Measurements from ENCODE around the gene HLA-DMB.

Gene HLA-DMB

DNA sequence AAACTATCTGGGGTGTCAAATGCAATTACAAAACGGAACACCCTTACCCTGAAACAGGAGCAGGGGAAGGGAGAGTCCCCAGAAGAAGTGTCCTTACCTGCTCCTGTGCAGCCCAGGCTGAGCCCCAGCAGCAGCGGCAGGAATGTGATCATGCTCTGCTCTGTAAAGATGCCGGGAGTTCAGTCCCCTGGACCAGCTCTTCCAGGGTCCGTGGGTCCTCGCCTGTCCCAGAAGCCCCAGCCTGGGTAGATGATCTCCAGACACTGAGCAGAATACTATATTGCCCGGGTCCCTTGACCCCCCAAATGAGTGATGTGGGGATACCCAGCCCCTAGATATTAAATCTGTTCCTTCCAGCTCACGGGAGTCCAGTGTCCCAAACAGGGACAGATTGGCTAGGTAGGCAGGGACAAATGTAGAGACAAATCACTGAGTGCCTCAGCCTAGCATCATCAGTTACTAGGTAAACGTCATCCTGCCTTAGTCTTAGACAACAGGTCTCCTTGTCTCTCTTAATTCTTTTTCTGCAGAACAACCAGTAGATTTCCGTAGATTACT, at the start of gene HLA-DMB:
HLA-DMB (minus strand) TSS at position 373 of the 558 bp plus-strand sequence; CDS start at position 152, 221 bp downstream.
- peak; percentile 26 for DNase-seq (ENCODE audit: low read depth)

DNA sequence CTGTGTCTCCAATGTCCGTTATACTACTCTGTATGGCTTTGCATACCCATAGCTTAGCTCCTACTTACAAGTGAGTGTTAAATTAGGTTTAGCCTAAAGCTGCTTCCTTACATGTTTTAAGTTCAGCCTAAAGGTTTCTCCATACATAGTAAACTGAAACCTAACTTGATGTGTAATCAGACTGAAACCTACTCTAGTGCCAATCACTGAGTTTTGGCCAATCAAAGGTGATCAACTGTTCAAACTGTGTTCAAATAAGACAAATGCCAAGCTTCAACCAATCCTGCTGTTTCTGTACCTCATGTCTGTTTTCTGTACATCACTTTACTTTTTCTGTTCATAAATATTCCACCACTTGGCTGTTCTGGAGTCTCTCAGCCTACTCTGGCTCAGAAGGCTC, 48.5 kb upstream of the HLA-DMB start:
- DNase-seq (ENCODE audit: low read depth) = no peak

DNA sequence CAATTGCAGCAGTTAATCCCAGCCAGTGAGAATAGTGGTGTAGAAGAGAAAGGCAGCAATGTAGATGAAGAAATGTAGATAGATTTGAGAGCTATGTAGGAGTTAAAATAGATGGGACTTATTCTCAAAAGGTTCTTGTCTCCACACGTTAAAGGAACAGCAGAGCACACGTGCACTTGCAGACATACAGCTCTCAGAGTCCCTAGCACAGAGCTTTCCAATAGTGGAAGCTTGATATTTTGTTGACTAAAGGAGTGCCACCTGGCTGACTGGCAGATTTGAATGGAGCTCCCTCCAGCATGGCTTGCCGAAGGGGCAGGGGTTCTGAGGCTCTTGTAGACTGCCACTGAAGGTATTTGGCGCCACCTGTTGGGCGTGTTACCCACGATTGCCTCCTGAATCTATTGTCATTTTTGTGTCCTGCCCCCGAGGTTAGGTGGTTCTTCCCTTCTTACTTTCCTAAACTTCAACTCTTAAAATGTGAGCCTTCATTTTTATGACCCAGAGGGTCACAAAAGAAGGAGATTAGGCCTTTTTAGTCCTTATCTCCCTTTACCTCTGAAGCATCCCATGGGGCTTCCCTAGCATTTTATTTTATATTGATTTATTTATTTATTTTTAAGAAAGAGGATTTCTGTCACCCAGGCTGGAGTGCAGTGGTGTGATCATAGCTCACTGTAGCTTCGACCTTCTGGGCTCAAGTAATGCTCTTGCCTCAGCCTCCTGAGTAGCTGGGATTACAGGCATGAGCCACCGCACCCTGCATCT, 44.0 kb upstream of the HLA-DMB start:
- DNase-seq (ENCODE audit: low read depth) = peak; percentile 82

DNA sequence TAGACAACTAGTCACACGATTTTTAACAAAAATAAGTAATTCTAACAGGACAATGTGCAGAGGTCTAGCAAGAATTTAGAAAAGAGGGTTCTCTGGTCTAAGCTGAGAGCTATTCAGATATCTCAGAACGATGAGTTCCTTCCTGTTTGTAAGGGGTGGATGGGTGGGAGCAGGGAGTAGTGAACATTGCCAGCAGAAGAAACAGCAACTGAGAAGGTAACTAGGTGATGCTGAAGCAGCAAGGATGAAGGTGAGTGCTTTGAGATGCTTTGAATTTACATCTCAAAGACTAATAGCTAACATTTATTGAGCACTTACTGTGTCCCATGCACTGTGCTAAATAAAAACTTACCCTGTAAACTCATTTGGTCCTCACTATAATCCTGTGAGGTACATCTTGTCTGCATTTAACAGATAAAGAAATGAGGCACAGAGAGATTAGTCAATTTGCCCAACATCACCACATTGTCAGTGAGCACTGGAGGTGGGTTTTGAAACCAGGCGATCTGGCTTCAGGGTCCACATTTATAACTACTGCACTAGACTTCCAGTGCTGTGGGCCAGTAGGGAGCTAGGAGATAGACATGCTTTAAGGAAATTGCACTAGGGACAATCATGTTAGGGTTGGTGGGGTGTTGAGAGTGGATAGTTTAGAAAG, 43.3 kb upstream of the HLA-DMB start:
- no peak for DNase-seq (ENCODE audit: low read depth)

DNA sequence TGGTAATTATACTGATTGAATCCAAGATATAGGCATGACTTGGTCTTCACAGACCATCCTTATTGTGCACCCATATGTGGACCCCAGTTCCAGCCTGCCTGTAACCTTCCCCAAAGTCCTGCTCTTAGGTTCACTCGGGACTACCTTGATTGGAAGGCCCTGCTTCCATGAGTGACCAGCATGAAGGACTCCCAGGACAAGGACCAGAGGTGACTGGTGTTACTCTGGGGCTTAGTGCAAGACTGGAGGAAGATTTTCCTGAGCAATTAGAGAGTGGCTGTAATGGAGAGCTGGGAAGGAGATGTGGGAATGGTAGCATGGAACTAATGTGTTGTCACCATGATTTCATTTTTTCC, 42.6 kb upstream of the HLA-DMB start:
- no peak for DNase-seq (ENCODE audit: low read depth)

DNA sequence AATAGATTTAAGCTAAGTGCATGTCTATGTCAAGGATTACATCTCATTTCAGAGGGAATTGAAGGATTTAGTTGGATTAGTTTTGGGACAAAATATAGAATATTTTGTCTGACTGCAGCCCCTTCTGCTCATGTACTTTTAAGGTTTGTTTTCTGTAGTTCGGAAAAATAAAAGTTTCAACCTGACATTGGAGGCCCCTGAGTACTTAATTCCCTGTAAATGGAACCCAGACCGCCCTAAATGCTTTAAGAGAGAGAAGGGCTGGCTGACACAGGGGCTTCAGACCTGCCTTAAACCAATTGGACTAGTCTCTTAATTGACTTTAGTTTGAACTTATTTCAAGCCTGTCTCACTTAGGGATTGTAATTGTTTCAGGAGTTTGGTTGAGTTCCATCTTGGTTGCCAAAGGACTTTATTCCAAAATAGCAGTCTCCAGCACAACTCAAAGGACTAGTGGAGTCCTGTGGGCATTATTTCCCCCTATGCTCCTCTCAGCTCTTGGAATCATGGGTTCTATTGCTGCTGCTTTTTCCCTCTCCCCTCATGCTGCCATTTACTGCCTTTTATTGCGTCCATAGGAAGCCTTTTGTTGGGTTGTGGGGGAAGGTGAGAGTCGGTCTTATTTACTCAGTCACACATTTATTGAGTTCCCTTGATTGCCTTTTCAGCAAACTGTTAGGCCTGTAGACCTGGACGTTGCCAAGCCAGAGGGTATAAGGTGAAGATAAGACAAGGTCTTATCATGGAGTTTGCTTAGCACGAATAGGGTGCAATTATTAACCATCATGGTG, 42.1 kb upstream of the HLA-DMB start:
- no peak for DNase-seq (ENCODE audit: low read depth)

DNA sequence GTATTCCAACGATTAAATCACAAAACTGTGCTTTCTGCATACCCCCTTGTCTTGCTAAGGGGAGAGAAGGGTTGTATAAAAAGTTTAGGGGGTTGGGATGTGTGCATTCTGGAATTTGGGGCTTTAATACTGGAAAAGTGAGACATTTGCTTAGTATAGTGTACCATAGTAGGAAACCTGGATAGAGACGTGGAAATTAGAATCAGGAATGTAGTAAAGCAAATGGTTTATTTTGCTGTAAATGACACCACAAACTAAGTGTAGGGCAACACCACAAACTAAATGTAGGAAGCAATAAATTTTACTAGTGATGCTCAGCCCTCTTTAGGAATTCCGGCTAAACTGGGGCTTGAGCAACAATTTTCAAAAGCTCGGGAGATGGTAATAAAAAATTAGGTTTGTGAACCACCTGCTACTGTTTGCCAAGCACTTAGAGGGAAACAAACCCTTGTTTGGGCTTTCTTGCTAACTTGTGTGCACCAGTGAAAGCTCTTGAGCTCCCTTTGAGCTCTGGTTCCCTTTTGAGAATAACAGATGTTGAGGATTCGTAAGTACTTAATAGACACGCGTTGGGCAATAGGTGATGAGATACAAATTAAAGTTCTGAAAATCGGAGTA, 41.4 kb upstream of the HLA-DMB start:
- DNase-seq (ENCODE audit: low read depth) = no peak

DNA sequence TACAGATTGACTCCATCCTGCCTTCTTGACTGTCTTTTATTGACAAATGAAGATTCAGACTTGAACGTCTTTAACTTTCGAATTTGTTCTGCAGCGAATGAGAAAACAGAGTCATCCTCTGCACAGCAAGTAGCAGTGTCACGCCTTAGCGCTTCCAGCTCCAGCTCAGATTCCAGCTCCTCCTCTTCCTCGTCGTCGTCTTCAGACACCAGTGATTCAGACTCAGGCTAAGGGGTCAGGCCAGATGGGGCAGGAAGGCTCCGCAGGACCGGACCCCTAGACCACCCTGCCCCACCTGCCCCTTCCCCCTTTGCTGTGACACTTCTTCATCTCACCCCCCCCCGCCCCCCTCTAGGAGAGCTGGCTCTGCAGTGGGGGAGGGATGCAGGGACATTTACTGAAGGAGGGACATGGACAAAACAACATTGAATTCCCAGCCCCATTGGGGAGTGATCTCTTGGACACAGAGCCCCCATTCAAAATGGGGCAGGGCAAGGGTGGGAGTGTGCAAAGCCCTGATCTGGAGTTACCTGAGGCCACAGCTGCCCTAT, 39.7 kb upstream of the HLA-DMB start:
- DNase-seq (ENCODE audit: low read depth) = no peak

DNA sequence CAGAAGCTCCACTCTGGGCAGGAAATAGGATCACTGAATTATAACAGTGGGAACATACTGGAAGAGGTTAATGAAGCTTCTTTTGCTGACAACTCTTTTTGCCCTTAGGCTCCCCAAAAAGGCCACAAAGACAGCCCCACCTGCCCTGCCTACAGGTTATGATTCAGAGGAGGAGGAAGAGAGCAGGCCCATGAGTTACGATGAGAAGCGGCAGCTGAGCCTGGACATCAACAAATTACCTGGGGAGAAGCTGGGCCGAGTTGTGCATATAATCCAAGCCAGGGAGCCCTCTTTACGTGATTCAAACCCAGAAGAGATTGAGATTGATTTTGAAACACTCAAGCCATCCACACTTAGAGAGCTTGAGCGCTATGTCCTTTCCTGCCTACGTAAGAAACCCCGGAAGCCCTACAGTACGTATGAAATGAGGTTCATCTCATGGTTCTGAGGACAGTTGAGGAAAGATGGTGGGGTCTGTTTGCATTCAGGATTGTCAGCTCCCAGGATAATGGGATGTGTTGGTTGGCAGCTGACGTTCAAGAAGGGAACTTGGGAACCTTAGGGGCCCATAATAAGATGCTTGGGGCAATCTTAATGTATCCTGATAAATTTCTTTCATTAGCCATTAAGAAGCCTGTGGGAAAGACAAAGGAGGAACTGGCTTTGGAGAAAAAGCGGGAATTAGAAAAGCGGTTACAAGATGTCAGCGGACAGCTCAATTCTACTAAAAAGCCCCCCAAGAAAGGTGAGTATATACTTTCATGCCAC, 39.1 kb upstream of the HLA-DMB start:
- DNase-seq (ENCODE audit: low read depth) = no peak

DNA sequence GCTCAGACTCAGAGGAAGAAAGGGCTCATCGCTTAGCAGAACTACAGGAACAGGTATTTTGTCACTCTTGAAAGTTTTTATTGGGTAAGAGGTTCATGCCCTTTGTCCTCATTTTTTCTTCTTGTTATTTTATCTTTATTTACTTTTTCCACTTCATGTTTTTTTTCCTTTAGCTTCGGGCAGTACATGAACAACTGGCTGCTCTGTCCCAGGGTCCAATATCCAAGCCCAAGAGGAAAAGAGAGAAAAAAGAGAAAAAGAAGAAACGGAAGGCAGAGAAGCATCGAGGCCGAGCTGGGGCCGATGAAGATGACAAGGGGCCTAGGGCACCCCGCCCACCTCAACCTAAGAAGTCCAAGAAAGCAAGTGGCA, 37.1 kb upstream of the HLA-DMB start:
- no peak for DNase-seq (ENCODE audit: low read depth)

DNA sequence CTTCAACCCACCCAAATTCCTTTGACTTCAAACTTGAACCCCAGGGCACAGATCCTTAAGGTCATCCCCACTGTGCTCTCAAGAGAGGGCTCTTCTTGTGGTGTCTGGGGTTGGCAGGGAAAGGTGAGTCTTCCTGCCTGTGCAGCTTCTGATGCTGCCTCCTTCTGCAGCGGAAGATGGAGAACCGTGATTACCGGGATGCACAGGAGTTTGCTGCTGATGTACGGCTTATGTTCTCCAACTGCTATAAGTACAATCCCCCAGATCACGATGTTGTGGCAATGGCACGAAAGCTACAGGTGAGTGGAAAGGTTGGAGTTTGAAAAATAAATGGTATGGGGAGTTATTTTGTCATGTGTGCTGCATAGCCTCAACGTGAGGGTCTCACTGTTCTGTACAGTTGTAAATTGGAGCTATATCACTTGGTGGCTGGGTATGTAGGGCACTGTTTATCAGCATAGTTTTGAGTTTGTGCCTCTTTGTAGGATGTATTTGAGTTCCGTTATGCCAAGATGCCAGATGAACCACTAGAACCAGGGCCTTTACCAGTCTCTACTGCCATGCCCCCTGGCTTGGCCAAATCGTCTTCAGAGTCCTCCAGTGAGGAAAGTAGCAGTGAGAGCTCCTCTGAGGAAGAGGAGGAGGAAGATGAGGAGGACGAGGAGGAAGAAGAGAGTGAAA, 36.6 kb upstream of the HLA-DMB start:
- no peak for DNase-seq (ENCODE audit: low read depth)

DNA sequence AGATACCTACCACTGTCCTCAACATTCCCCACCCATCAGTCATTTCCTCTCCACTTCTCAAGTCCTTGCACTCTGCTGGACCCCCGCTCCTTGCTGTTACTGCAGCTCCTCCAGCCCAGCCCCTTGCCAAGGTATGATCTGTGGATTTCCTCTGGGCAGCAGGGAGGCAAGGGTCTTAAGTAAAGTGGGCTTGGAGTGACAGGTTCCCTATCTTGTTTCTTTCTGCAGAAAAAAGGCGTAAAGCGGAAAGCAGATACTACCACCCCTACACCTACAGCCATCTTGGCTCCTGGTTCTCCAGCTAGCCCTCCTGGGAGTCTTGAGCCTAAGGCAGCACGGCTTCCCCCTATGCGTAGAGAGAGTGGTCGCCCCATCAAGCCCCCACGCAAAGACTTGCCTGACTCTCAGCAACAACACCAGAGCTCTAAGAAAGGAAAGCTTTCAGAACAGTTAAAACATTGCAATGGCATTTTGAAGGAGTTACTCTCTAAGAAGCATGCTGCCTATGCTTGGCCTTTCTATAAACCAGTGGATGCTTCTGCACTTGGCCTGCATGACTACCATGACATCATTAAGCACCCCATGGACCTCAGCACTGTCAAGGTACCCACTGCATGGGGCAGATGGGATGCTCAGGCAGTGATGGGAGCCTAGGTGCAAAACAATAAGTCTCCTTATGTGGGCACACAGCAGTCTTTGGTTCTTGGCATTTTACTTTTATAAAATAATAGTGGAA, 35.7 kb upstream of the HLA-DMB start:
- no peak for DNase-seq (ENCODE audit: low read depth)

DNA sequence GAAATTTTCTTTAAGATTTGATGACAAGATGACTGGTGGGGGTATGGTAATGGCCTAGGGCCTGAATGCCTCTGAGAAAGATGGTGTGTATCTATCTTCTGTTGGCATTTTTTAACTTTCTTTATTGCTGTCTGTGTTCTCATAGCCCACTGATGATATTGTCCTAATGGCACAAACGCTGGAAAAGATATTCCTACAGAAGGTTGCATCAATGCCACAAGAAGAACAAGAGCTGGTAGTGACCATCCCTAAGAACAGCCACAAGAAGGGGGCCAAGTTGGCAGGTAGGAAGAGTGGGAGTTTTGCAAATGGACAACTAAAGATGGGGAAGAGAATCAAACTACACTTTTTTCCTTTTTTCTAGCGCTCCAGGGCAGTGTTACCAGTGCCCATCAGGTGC, 35.1 kb upstream of the HLA-DMB start:
- no peak for DNase-seq (ENCODE audit: low read depth)

DNA sequence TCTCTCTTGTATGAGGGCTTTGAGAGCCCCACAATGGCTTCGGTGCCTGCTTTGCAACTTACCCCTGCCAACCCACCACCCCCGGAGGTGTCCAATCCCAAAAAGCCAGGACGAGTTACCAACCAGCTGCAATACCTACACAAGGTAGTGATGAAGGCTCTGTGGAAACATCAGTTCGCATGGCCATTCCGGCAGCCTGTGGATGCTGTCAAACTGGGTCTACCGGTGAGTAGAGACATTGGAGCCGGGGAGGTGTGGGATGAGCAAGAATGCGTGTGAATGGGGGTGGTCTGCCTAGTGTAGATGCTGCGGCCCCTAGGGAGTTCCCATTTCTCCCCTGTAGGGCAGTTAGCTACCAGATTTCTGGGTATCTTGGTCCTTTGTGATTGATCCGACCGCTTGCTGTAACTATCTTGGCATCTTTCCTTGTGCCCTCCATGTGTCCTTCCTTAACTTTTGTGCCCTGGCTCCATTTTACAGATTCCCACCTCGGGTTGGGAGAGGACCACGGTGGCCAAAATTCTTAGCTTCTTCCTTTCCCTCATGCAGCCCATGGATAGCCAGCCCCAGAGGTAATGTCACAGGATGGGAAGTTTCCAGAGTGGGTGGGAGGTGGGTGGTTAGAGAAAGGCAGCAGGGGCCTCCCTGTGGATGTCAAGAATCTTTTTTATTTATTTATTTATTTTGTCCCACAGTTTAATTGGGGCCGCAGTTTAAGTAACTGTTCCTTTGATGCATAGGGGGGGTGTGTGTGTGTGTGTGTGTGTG, 33.9 kb upstream of the HLA-DMB start:
- no peak for DNase-seq (ENCODE audit: low read depth)

DNA sequence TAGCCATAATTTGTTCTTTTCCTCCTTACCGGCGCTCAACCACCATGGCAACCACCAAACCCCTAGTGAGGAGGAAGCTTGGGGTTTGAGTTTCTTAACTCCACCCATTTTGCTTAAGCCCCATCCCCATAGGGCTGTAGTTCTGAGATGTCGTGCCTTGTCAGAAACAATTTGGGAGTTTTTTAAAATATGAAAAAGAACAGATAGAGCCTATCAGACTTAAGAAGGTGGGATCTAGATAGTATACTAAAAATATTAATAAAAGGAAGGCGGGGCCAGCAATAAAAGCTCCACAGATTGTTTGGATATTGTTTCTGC, 33.1 kb upstream of the HLA-DMB start:
- no peak for DNase-seq (ENCODE audit: low read depth)

DNA sequence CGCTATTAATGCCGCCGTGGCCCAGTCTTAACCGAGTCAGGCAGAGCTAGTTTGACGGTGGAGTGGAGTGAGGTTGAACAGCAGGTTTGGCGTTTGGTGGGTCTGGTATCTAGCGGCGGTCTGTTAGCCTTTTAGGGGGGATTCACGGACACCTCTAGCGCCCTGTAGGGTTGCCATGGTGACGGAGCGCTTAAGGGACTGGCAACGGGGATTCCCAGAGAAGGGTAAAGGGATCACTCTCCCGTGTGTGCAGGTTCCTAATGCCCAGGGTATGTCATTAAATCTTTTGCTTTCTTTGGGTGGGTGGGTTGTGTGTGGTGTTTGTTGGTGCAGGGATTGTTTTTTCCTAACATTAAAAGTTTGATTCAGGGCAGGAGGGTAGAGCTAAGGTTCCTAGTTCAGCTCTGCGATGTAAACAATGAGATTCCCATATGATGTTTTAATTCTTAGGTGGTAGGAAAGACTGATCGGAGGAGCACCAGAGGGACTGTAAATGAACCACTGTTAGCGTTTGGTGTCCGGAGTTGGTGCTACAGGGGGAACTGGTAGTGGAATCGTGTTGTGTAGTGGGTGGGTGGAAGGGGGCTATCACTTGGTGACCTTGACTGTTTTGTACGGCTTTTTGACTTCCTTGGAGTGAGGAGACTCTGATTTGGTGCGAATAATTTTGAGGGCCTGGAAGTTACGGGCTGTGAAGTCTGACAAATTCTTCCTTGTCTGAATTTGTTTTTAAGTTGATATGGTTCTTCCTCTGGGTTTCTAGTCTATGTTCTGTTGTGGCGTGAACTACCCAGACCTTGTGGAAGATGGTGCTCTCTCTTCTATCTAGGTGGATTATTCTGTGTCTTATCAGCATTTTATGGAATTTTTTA, 32.6 kb upstream of the HLA-DMB start:
- no peak for DNase-seq (ENCODE audit: low read depth)

DNA sequence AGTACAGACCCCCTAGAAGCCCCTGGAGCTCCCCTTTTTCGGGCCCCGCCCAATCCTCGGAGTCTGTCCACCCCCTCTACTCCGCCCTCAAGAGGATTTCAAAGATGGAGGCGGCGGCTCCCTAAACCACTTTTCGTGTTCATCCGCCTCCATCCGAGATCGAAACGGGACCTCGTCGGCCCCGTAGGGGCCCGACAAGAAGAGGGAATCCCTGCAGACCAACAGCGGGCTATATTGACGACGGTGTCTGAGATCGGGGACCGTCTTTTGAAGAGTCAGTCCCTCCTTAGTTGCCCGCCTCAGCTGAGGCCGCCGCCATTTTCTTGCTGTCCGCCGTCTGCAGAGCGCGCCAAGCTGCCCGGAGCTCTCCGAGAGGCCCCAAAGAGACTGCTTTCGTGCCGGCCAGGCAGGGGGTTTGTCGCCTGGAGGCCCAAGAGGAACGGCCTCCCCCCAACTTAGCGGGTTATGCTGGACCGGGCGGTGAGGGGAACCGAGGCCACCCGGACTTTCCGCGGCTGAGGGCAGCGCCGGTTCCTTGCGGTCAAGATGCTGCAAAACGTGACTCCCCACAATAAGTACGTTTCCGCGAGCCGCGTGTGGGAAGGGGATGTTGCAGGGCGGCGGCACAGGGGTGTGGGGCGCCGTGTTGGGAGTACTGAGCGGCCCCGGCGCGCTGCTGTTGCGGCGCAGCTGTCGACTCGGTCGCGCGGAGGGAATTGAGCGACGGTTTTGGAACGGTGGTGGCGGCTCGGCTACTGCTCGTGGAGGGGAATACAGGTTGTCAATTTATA, 31.7 kb upstream of the HLA-DMB start:
- no peak for DNase-seq (ENCODE audit: low read depth)

Measured in activated T-cell treated with anti-CD3 and anti-CD28 coated beads for 24 hours (primary cell).